Activated naive CD4-positive, alpha-beta T cell treated with anti-CD3 and anti-CD28 coated beads for 36 hours (primary cell): ENCODE results near the gene TRPC5OS. TPM values are rescaled to one million over a fixed set of nuclear protein-coding genes. Genes with fewer than 3 reads are reported as not detected.

Experiments used
- CTCF ChIA-PET: fragments of 350-600 bp; sonication (Branson Sonifier 250); formaldehyde crosslinking; loops from one replicate; lab custom pipeline; 2021; ENCODE audit warnings: antibody characterized with exemption; lab: Charles Lee
- DNase-seq: peaks from one replicate; pipeline ENCODE4 v3.0.0-alpha.2; 2020
- H3K27ac Mint-ChIP-seq: one replicate; pipeline ENCODE4 v1.8.0; 2021; ENCODE audit warnings: mild to moderate bottlenecking, mixed read lengths
- H3K27me3 Mint-ChIP-seq: one replicate; pipeline ENCODE4 v1.8.0; 2021; ENCODE audit warnings: low read depth, mixed read lengths
- H3K36me3 Mint-ChIP-seq: one replicate; pipeline ENCODE4 v1.8.0; 2021; ENCODE audit warnings: low read depth, mixed read lengths
- H3K4me1 Mint-ChIP-seq: one replicate; pipeline ENCODE4 v1.8.0; 2021; ENCODE audit warnings: low read depth, mixed read lengths
- H3K4me3 Mint-ChIP-seq: one replicate; pipeline ENCODE4 v1.8.0; 2021; ENCODE audit warnings: mild to moderate bottlenecking, moderate library complexity, mixed read lengths
- H3K9me3 Mint-ChIP-seq: one replicate; pipeline ENCODE4 v1.8.0; 2021; ENCODE audit warnings: mixed read lengths
- intact Hi-C: fragments of 100-400 bp; cut with micrococcal nuclease; formaldehyde crosslinking; loops from one replicate; pipeline ENCODE4 v1.15.1; 2023
- total RNA-seq, 2 experiments: library from RNA; stranded (reverse); gene quantifications; one replicate each; pipeline ENCODE4 v1.2.3, GENCODE V29; 2021

The TRPC5OS gene
- total RNA-seq, 2 experiments from 2014 or later, result not detected

DNA sequence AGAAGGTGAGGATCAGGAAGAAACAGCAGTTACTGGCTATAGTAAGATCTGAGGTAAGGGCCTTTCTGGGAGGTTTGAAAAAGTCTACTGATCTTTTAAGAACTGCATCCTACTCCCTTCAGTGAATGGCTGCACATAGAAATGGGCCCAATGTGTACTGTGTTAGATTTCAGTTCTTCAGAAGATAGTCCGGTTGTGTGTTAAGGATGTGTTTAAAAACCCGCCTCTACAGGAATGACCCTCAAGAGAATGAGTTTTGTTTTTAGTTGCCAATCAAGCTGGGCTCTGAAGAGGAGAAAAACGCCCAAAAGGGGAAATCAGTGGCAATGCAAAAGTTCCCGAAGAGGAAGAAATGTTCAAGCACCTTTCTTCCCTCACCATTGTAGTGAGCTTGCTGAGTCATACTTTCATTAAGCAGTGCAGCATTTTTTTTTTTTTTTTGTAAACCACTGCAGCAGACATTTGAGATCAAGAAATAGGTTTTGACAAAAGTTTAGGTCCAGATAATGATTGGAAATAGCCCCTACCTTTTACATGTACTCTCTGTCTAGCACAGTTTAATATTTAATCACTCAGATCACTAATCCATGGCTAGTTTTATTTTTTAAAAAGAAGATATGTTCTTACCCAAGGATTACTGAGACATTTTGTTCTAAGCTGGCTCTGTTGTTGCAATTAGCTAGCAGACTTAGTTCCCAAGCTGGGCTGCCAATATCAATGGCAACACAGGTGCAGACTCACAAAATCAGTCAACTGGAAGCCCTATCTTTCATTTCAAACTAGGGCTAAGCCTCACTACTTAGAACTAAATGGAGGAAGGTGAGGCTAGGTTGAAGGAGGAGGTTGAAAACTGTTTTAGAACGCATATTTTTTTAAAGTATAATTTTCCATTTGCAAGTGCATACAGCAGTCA is 7.0 kb upstream of the TRPC5OS start:
- no peak overlapping the region for H3K4me3 Mint-ChIP-seq
- H3K4me1 Mint-ChIP-seq, result peaks cover 5% of the 10 kb centered on the region
- CTCF ChIA-PET, result interaction anchor here (0.6 to 1.3 kb wide), 5 partner anchors 29 to 693 kb away, joined by 3 to 4 read pairs (median 4); no protein-coding TSS in a partner anchor
- H3K9me3 Mint-ChIP-seq, result no peaks in the 10 kb centered on the region
- peaks cover 4% of the 10 kb centered on the region for H3K27me3 Mint-ChIP-seq
- no peak for DNase-seq
- intact Hi-C loops, result loop anchor here (1.0 to 5.0 kb wide), 3 partner anchors 175 to 863 kb away; no protein-coding TSS in a partner anchor
- H3K27ac Mint-ChIP-seq, result no peak overlapping the region
- H3K36me3 Mint-ChIP-seq, result no peaks in the 10 kb centered on the region

DNA sequence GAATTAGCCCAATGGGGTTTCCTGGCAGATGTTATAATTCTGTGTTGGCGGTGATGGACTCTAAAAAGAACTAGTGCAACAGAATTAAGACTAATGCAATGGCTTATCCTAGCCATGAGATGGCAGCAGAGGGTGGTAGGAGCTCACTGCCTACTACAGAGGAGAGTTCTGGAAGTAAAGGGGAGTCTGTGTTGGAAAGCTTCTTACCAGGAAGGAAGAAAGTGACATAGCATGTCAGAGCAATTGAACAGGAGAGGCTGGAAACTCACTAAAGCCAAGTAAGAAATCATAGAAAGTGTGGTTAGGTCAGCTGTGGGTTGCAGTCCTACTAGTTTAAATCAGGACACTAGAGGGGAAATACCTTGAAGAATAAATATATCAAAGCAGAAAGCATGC is 6.3 kb upstream of the TRPC5OS start:
- peak; percentile 5 for DNase-seq
- no peak overlapping the region for H3K4me3 Mint-ChIP-seq
- H3K27ac Mint-ChIP-seq, result no peak overlapping the region
- CTCF ChIA-PET, result interaction anchor here (0.6 to 1.3 kb wide), 4 partner anchors 15 to 858 kb away, joined by 3 to 4 read pairs (median 4); no protein-coding TSS in a partner anchor
- H3K4me1 Mint-ChIP-seq, result peaks cover 5% of the 10 kb centered on the region
- intact Hi-C loops, result loop anchor here (1.0 to 5.0 kb wide), 3 partner anchors 175 to 863 kb away; no protein-coding TSS in a partner anchor
- H3K9me3 Mint-ChIP-seq, result no peaks in the 10 kb centered on the region
- H3K27me3 Mint-ChIP-seq, result peaks cover 4% of the 10 kb centered on the region
- H3K36me3 Mint-ChIP-seq, result no peaks in the 10 kb centered on the region

DNA sequence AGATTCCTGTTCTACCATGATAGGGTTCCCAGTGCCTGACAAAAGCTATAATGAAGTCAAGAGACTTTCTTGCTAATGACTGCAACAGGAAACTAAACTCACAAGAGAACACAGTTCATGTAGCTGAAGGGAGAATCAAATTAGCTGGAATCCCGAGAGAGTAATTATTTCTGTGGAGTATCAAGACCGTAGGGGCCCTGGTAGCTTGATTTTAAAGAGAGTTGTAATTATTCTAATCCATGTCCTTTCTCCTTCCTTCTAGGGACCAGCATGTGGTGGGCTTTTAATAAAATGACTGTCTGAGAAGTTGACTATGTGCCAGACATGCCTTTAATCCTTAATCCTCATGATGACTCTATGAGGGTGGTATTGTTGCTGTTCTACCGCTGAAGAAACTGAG is 1.7 kb upstream of the TRPC5OS start:
- no peak overlapping the region for H3K27ac Mint-ChIP-seq
- no peaks in the 10 kb centered on the region for H3K36me3 Mint-ChIP-seq
- peaks cover 2% of the 10 kb centered on the region for H3K27me3 Mint-ChIP-seq
- no peak overlapping the region for H3K4me3 Mint-ChIP-seq
- CTCF ChIA-PET, result no interaction called here
- H3K9me3 Mint-ChIP-seq, result no peaks in the 10 kb centered on the region
- intact Hi-C loops, result no loop called here
- H3K4me1 Mint-ChIP-seq, result no peaks in the 10 kb centered on the region
- no peak for DNase-seq

DNA sequence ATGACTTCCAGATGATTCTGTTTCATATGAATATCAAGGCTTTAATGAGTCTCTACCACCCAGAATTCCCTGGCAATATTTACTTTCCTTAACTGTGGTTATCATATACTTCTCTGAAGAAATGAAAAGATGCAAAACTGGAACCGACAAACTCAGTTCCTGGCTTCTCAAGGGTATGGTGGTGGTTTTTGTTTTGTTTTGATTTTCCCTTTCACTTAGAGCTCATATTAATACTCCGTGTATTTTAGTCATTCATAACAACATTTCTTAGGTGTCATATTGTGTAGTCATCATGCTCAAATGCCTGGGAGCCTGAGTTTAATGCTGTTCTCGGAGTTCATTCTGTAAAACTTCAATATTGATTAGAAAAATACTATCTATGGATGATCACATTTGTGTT is 665 bp downstream of the TRPC5OS start:
- no peak overlapping the region for H3K27ac Mint-ChIP-seq
- H3K4me1 Mint-ChIP-seq, result no peaks in the 10 kb centered on the region
- no peaks in the 10 kb centered on the region for H3K27me3 Mint-ChIP-seq
- H3K9me3 Mint-ChIP-seq, result no peaks in the 10 kb centered on the region
- intact Hi-C loops, result no loop called here
- CTCF ChIA-PET, result no interaction called here
- DNase-seq, result no peak
- H3K4me3 Mint-ChIP-seq, result no peak overlapping the region
- H3K36me3 Mint-ChIP-seq, result no peaks in the 10 kb centered on the region

DNA sequence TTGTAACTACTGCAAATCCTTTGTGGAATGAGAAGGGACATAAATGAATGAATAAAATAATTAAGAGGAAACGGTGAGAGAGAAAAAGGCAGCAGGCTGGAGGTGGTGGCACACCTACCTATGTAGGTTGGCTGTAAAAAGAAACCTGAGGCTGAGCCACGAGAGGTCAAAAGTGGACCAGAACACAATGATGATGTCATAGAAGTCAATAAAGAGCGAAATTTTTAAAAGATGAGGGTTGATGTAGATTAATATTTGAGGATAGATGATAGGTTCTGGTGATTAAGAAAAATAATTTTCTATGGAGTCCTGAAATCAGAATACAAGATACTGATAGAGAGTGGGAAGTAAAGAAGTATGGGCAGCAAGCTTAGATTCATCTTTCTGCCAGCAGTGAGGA is 1.7 kb downstream of the TRPC5OS start:
- H3K36me3 Mint-ChIP-seq, result no peaks in the 10 kb centered on the region
- no peaks in the 10 kb centered on the region for H3K9me3 Mint-ChIP-seq
- intact Hi-C loops, result no loop called here
- H3K4me3 Mint-ChIP-seq, result no peak overlapping the region
- CTCF ChIA-PET, result no interaction called here
- no peaks in the 10 kb centered on the region for H3K4me1 Mint-ChIP-seq
- no peak for DNase-seq
- H3K27ac Mint-ChIP-seq, result no peak overlapping the region
- H3K27me3 Mint-ChIP-seq, result no peaks in the 10 kb centered on the region

DNA sequence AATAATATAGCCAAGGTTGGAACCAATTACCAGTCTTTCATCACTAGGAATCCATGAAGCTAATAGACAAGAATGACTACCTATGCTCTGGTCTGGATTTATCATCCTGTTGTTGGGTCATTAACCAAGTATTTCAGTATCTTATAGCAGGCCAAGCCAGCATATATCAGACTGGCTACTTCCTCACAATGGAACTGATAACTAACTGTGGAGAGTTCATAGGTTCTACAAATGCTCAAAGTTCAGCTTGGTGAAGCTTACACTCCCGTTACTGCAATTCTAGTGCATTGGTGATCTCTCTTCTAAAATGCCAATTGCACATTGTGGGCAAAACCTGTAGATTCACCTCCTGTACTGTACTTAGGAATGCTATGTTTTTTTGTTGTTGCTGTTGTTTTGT is 4.8 kb downstream of the TRPC5OS start:
- Mint-ChIP-seq H3K9me3 (no peaks in the 10 kb centered on the region), H3K36me3 (no peaks in the 10 kb centered on the region), H3K4me3 (no peak overlapping the region), H3K4me1 (no peaks in the 10 kb centered on the region), H3K27me3 (no peaks in the 10 kb centered on the region), H3K27ac (no peak overlapping the region)
- intact Hi-C loops, result no loop called here
- DNase-seq, result no peak
- CTCF ChIA-PET, result no interaction called here

DNA sequence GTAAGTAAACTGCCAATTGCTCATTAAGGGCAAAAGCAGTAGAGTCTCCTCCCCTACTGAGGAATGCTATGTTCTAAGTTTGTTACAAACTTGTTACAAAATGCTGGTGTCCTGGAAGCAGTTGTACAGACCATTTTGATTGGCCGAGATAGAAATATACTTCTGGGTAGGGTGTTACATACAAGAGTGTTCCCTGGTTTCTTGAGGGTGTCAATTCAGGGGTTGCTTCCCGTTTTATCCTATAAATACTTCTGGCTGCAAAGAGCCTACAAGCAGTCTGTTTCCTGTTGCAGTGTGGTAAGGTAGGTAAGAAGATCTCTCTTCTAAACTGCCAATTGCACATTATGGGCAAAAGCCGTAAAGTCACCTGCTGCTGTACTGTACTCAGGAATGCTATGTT is 5.7 kb downstream of the TRPC5OS start:
- H3K27me3 Mint-ChIP-seq, result no peaks in the 10 kb centered on the region
- CTCF ChIA-PET, result no interaction called here
- H3K27ac Mint-ChIP-seq, result no peak overlapping the region
- no peak for DNase-seq
- H3K36me3 Mint-ChIP-seq, result no peaks in the 10 kb centered on the region
- H3K4me1 Mint-ChIP-seq, result no peaks in the 10 kb centered on the region
- no peaks in the 10 kb centered on the region for H3K9me3 Mint-ChIP-seq
- intact Hi-C loops, result no loop called here
- no peak overlapping the region for H3K4me3 Mint-ChIP-seq

DNA sequence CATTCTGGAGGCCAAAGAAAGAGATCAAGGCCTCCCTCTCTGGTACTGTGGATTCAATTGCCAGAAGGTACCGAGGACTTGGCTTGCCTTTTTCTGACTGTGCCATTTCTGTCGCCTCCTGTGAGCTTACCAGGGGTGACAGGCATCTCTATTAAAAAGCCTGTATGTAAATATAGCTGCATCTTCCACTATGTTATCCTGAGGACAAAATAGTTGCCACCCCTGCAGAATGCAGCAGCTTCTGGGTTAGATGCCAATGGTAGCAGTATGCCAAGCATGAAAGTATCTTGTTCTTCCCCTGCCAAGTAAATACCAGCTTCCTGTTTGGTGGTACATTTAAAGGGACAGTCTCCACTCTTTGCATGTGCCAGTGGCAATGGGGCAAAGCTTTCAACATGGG is 10.7 kb downstream of the TRPC5OS start:
- Mint-ChIP-seq H3K27ac (no peak overlapping the region), H3K4me1 (no peaks in the 10 kb centered on the region), H3K4me3 (no peak overlapping the region), H3K27me3 (no peaks in the 10 kb centered on the region), H3K9me3 (no peaks in the 10 kb centered on the region), H3K36me3 (no peaks in the 10 kb centered on the region)
- CTCF ChIA-PET, result no interaction called here
- intact Hi-C loops, result no loop called here
- no peak for DNase-seq

DNA sequence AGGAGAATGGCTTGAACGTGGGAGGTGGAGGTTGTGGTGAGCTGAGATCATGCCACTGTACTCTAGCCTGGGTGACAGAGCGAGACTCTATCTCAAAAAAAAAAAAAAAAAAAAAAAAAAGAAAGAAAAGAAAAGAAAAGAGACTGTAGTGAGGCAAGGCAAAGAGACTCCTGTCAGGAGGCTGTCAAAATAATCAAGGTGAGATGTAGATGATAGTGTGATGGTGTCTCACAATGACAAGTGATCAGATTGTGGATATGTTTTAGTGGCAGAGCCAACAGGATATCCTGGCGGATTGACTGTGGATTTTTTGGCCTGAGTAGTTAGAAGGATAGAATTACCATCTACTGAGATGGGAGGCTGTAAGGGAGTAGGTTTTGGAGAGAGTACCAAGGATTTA is 12.6 kb downstream of the TRPC5OS start:
- CTCF ChIA-PET, result interaction anchor here (0.6 kb wide), 1 partner anchor 692 kb away, joined by 3 read pairs; no protein-coding TSS in a partner anchor
- H3K9me3 Mint-ChIP-seq, result no peaks in the 10 kb centered on the region
- H3K36me3 Mint-ChIP-seq, result no peaks in the 10 kb centered on the region
- no peaks in the 10 kb centered on the region for H3K4me1 Mint-ChIP-seq
- intact Hi-C loops, result no loop called here
- no peak overlapping the region for H3K4me3 Mint-ChIP-seq
- no peak overlapping the region for H3K27ac Mint-ChIP-seq
- no peaks in the 10 kb centered on the region for H3K27me3 Mint-ChIP-seq
- no peak for DNase-seq

DNA sequence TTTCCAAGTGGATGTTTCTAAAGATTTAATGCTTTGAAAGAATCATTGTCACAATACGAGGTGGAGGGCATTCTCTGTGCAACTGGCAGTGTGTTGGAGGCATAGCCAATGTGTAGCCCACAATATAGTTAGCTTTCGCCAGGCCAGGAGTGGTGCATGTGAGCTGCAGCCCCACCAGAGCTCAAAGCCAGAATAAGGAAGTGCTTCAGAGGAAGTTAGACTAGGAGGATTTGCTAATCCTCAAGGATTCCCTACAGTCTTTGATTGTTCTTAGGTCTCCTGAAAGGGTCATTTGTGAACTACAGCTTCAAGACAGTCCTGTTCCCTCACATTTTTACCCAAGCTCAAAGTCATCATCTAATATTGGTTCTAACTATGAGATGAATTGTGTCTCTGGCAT is 16.4 kb downstream of the TRPC5OS start:
- Mint-ChIP-seq H3K4me1 (no peaks in the 10 kb centered on the region), H3K27me3 (no peaks in the 10 kb centered on the region), H3K9me3 (no peaks in the 10 kb centered on the region), H3K27ac (no peak overlapping the region), H3K36me3 (no peaks in the 10 kb centered on the region), H3K4me3 (no peak overlapping the region)
- intact Hi-C loops, result no loop called here
- DNase-seq, result no peak
- CTCF ChIA-PET, result no interaction called here

DNA sequence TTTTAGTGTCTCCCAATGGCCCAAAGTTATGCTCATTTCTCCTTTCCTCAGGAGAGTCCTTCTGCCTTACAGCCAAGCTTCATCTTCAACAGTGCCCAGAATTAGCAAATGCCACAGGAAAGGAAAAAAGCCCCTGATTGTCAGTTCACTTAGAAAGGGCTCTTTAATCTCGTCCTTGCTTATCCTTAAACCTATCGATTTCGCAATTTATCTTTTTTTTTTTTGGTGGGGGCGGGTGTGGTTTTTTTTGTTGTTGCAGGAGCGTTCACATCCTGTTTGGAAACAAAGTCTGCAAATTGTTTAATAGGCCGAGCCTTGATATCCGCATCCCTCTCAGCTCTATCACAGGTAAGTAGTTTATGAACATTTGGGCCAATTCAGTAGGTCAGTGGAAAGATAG is 20.2 kb downstream of the TRPC5OS start:
- H3K4me3 Mint-ChIP-seq, result no peak overlapping the region
- no peak overlapping the region for H3K27ac Mint-ChIP-seq
- CTCF ChIA-PET, result interaction anchor here (0.6 kb wide), 1 partner anchor 327 kb away, joined by 4 read pairs; no protein-coding TSS in a partner anchor
- no peaks in the 10 kb centered on the region for H3K9me3 Mint-ChIP-seq
- no peaks in the 10 kb centered on the region for H3K36me3 Mint-ChIP-seq
- no peak for DNase-seq
- intact Hi-C loops, result no loop called here
- no peaks in the 10 kb centered on the region for H3K4me1 Mint-ChIP-seq
- peaks cover 2% of the 10 kb centered on the region for H3K27me3 Mint-ChIP-seq

DNA sequence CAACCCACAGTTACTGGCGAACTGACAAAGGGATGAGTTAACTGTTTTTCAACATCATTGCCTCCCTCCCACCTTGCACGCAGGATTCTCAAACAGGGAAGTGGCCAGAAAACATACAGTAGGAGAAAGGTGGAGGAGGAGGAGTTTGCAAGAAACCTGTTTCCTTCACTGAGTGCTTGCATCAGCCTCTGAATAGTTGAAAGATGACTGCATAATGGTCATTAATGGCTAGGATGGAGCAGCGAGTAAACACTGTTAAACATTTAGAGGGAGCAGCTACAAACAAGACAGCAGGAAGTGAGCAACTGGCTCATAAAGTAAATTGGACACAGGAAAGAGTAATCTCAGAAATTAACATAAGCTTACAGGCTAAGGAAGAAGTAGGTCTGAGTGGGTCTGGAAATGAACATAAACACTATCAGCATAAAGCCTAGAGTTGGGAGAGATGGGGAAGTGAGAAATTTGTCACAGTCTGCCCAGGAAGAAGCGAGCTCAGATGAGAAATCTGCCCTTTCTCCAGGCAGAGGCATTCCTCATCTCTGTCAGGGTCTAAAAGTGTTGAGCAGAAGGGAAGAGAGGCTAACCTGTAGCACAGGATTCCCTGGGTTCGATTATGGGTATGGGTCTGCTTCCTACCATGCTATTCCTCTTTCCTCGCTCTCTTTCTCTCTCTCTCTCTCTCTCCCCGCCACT is 38.6 kb downstream of the TRPC5OS start:
- H3K27ac Mint-ChIP-seq, result no peak overlapping the region
- H3K9me3 Mint-ChIP-seq, result no peaks in the 10 kb centered on the region
- intact Hi-C loops, result no loop called here
- CTCF ChIA-PET, result no interaction called here
- H3K36me3 Mint-ChIP-seq, result no peaks in the 10 kb centered on the region
- no peak for DNase-seq
- H3K4me3 Mint-ChIP-seq, result no peak overlapping the region
- no peaks in the 10 kb centered on the region for H3K4me1 Mint-ChIP-seq
- no peaks in the 10 kb centered on the region for H3K27me3 Mint-ChIP-seq
